GM21423 (cell line): Measurements from ENCODE around the gene CEP43.

ENCODE experiments used
- ATAC-seq: cut with Tn5 transposase; IDR thresholded peaks from one replicate; pipeline ENCODE4 v1.9.1; 2021; ENCODE audit warnings: mild to moderate bottlenecking, moderate library complexity; ENCODE audit not compliant: unreplicated experiment

The CEP43 gene, protein sequence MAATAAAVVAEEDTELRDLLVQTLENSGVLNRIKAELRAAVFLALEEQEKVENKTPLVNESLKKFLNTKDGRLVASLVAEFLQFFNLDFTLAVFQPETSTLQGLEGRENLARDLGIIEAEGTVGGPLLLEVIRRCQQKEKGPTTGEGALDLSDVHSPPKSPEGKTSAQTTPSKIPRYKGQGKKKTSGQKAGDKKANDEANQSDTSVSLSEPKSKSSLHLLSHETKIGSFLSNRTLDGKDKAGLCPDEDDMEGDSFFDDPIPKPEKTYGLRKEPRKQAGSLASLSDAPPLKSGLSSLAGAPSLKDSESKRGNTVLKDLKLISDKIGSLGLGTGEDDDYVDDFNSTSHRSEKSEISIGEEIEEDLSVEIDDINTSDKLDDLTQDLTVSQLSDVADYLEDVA

GRCh38 chr6:166999145-166999883, at the start of gene CEP43:
CEP43 (plus strand) TSS chr6:166999397; CDS start chr6:166999413, 16 bp downstream.
- ATAC-seq: peak; percentile 90

- ATAC-seq: no peak
These were observed 49.4 kb upstream of the CEP43 start for GRCh38 chr6:166949528-166950442.

DNA sequence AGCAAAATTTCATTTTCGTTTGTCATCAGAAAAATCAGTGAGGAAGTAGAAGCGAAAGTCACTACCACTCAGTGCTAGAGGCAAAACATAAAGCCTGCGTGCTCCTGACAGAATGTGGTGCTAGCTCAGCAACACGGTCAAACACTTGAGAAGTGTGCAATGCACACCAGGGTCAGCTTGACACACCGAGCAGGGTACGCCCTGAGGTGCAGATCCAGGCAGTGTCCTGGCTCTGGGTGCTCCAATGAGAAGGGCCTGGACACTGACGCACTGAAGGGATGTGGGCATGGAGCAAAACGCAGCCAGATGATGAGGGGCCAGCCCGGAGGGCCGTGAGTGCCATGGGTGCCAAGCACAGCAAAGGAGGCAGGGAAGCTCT, 48.8 kb upstream of the CEP43 start:
- peak; percentile 36 for ATAC-seq

DNA sequence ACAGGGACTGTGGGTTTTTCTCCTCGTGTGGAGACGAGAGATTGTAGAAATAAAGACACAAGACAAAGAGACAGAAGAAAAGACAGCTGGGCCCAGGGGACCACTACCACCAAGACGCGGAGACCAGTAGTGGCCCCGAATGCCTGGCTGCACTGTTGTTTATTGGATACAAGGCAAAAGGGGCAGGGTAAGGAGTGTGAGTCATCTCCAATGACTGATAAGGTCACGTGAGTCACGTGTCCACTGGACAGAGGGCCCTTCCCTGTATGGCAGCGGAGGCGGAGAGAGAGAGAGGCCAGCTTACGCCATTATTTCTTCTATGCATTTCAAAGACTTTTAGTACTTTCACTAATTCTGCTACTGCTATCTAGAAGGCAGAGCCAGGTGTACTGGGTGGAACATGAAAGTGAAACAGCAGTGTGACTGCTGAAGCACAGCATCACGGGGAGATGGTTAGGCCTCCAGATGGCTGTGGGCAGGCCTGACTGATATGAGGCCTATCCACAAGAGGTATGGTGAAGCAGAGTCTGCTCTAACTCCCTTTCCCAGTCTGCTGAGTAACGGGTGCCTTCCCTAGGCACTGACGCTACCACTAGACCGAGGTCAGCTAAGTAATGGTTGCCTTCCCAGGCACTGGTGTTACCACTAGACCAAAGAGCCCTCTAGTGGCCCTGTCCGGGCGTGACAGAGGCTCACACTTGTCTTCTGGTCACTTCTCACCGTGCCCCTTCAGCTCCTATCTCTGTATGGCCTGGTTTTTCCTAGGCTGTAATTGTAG, 48.1 kb upstream of the CEP43 start:
- ATAC-seq: peak; percentile 92

DNA sequence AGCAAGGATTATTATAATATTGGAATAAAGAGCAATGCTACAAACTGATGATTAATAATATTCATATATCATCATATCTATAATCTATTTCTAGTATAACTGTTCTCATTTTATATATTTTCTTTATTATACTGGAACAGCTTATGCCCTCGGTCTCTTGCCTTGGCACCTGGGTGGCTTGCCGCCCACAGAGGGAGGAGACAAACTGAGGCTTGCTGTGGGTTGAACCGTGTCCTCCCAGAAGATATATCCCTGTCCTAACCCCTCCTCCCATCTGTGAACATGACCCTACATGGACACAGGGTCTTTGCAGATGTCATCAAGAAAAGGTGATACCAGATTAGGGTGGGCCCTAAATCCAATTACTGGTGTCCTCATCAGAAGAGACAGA, 47.5 kb upstream of the CEP43 start:
- ATAC-seq: no peak

- ATAC-seq: no peak
These were observed 47.1 kb upstream of the CEP43 start for GRCh38 chr6:166952121-166952520.

DNA sequence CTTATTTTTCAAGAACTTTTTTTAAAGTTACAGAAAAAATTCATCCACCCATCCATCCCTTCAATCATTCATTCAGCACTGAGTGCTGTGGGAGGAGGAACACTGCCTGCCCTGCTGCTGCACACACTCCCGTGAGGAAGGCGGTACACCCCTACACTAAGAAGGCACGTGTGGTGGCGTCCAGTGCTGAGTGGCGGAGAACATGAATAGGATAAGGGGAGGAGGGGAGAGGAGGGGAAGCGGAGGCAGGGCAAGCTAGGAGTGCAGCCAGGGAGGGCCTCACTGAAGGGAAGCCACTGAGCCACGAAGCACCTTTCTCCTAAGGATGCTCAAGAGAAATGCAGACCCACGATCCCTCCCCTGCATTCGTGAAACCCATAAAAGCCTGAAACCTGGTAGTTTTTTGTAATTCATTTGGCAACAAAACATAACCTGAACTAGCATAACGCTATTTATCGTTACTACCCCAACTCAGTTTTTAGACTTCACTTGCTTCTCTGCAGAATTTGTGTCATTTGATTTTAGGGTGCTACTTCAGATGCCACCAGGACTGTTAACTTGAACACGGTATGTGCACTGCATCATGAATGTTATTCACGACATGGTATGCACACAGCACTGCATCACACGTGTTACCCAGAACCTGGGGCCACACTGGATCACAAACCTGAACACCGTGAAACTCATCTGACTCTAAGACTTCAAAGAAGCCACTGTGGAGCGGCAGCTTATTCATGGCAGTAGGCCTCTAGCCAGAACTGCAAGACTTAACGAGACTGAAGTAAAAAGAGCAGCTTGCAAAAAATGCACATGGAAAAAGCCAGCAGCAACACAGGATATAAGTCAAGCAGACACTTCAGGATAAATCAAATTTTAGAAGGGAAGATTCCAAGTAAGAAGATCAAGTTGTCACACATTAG, 46.4 kb upstream of the CEP43 start:
- no peak for ATAC-seq

GRCh38 chr6:166954118-166954713, 45.0 kb upstream of the CEP43 start:
- no peak for ATAC-seq

- ATAC-seq: no peak
These were observed 43.9 kb upstream of the CEP43 start for GRCh38 chr6:166955121-166955864.

GRCh38 chr6:166955865-166956443, 43.2 kb upstream of the CEP43 start:
- peak; percentile 0 for ATAC-seq

DNA sequence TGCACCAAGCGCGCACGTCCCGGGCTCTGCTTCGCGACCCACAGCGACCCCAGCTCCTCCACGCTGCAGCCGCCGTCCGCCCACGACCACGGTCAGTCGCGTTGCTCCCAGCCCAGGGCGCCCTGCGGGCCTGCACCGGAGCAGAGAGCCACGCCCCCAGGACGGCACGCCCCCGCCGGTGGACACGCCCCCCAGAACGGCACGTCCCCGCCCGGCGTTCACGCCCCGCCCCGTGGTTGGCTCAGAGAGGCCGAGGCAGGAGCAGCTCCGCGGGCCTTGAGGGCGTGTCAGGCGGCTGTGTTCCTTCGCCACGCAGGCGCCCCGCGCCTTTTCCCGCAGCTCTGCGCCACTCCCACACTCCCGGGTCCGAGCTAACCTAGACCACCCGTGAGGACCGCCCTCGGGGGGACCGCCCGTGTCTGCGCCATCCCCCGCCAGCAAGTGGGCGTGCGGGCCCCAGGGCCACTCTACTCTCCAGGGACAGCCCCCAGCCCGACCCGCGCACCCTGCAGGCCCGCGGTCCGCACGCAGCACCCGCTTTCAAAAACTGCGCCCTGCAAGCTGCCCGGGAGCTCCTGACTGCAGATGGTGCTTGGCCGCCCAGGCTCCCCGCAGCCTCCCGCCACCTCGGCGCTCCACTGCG, 42.6 kb upstream of the CEP43 start, which contains the start of gene RNASET2:
RNASET2 (minus strand) TSS at position 107 of the 643 bp plus-strand sequence. CDS start 368 bp downstream, outside the sequence.
- ATAC-seq: peak; percentile 62

DNA sequence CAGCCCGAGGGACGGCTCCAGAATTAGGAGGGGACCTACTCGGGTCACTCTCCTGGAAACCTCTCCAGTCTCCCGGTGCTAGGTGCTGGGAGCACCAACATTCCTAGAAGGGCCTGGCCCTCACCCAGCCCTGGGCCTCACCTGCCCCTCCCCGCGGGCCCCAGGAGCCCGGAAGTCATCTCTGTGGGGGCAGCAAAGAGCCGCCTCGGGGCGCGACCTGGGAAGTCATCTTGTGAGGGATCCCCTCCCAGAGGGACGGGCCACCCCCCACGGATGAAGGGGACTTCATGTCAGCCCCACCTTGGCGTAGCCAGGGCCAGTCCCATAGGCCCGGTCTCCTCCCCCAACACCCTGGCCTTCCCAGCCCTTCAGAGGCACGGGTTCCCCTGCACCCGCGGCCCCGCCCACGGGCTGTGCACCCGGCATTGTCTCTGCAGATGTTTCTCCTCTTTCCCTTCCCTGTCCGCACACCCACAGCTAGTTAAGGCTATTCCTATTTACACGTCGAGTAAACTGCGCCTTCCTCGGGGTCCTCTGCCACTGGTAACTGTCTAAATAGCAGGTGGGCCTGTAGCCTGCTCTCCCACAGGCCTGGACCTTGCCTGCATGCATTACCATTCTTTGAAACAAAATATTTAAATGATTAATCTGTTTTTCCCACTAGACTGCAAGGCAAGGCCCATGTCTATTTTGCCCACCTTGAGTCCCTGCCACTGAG, 42.0 kb upstream of the CEP43 start:
- ATAC-seq: peak; percentile 41

- no peak for ATAC-seq
These were observed 41.5 kb upstream of the CEP43 start for GRCh38 chr6:166957805-166958076.

DNA sequence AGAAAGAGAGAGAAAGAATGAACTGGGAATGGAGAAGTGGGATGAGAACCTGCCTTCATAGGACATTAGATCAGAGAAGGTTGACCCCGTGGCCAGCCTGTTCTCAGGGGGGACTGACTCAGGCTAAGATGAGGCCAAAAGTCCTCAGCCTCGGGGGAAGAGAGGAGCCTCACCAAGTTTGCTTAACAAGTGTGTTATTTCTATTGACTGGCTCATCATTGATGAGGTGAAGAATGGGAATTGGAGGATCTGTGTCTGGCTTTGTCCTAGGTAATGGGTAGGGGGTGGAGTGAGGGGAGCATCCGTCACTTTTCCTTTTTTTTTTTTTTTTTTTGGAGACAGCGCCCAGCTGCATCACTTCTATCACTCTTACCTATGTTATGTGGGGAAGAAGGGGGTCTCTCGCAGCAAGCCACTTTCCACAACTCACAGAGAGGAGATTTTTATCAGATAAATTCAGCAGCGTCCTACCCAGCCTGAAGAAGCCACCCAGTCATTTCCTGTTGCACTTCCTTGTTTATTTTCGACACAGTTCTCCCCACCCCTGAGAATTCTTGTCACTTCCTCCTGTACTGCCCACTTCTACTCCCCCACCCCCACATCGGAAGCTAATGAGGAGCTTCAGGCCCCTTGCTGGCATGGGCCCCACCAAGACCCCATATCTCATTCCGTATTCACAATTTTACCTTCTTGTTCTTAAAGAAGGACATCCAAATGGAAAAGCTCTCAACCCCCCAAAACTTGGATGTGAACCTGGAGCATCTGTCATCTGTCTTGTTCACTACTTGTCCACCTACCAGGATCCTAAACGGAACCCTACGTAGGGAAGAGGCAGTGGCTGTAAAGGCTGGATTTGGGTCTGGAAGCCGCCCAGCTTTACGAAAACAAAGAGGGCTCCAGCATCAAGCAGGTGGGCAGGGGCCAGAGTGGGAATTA, 40.0 kb upstream of the CEP43 start:
- ATAC-seq: peak; percentile 14

DNA sequence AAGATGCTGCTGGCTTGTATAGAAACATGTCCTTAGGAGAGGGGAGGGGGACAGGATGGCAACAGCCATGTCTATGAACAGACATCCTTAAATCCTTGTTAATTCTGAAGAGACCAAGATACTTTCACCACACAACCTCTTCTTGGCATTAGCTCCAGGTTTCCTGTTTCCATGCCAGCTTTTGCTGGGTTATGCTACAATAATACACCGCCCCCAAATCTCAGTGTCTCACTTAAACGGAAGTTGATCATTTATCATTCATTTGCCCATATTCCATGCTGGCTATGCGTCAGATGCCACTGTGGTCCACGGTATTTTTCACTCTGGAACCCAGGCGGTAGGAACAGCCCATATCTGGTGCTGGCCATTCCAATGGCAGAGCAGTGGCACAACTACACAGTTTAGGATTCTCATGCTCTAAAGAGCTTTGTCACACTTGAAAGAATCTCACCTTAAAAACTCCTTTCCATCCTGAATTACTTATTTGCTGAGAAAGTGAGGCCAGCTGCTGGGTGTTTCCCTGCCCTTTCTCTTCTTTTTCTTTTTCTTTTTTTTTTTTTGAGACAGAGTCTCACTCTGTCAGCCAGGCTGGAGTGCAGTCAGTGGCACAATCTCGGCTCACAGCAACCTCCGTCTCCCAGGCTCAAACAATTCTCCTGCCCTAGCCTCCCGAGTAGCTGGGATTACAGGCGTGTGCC, 39.1 kb upstream of the CEP43 start:
- ATAC-seq: no peak
